Measurements from ENCODE around the gene ADAM12.

The ADAM12 gene

GRCh38 chr10:126288547-126289493 lies 99.5 kb downstream of the ADAM12 start:
- no peaks in the 10 kb centered on the region for H4K20me1 ChIP-seq (ENCODE audit: insufficient read depth, low read length)
- H3F3A ChIP-seq (ENCODE audit: insufficient read depth, low read length), result no peaks in the 10 kb centered on the region
- TF ChIP-seq CTCF (IDR thresholded peaks at IDR 0.05; ENCODE audit: low read length) (no peak), EZH2 (optimal IDR thresholded peaks at IDR 0.05; ENCODE audit: low read depth, low read length) (no peak), EZH2phosphoT487 (IDR thresholded peaks at IDR 0.05; ENCODE audit: low read length) (no peak)
- H3K9me2 ChIP-seq (replicated peaks; ENCODE audit: insufficient read depth, low read length), result no peaks in the 10 kb centered on the region
- H3K9me3 ChIP-seq (replicated peaks; ENCODE audit: insufficient read depth, low read length), result no peaks in the 10 kb centered on the region
- H3K36me3 ChIP-seq (replicated peaks; ENCODE audit: insufficient read depth, low read length), result no peaks in the 10 kb centered on the region
- no peaks in the 10 kb centered on the region for H3K4me1 ChIP-seq (ENCODE audit: low read length)
- no peaks in the 10 kb centered on the region for H3K27me3 ChIP-seq (replicated peaks; ENCODE audit: insufficient read depth, low read length)
- H3K79me2 ChIP-seq (ENCODE audit: low read length), result no peaks in the 10 kb centered on the region
- no peak overlapping the region for H3K4me2 ChIP-seq (ENCODE audit: low read depth, low read length)
- no peak overlapping the region for H2AFZ ChIP-seq (ENCODE audit: low read length)
- no peak overlapping the region for H3K27ac ChIP-seq (ENCODE audit: low read length)
- no peak overlapping the region for H3K4me3 ChIP-seq (ENCODE audit: low read length)
- no peak overlapping the region for H3K9ac ChIP-seq (ENCODE audit: low read length)
- no peak for DNase-seq

GRCh38 chr10:126286256-126286780 lies 102.0 kb downstream of the ADAM12 start:
- no peak overlapping the region for H3K9ac ChIP-seq (ENCODE audit: low read length)
- TF ChIP-seq EZH2 (optimal IDR thresholded peaks at IDR 0.05; ENCODE audit: low read depth, low read length), result no peak
- no peak for TF ChIP-seq EZH2phosphoT487 (IDR thresholded peaks at IDR 0.05; ENCODE audit: low read length)
- TF ChIP-seq CTCF (IDR thresholded peaks at IDR 0.05; ENCODE audit: low read length), result no peak
- H3K4me2 ChIP-seq (ENCODE audit: low read depth, low read length), result no peak overlapping the region
- H2AFZ ChIP-seq (ENCODE audit: low read length), result no peak overlapping the region
- no peaks in the 10 kb centered on the region for H3K9me2 ChIP-seq (replicated peaks; ENCODE audit: insufficient read depth, low read length)
- no peak for DNase-seq
- no peaks in the 10 kb centered on the region for H3K79me2 ChIP-seq (ENCODE audit: low read length)
- no peaks in the 10 kb centered on the region for H3K4me1 ChIP-seq (ENCODE audit: low read length)
- no peaks in the 10 kb centered on the region for H4K20me1 ChIP-seq (ENCODE audit: insufficient read depth, low read length)
- no peak overlapping the region for H3K4me3 ChIP-seq (ENCODE audit: low read length)
- H3K27me3 ChIP-seq (replicated peaks; ENCODE audit: insufficient read depth, low read length), result no peaks in the 10 kb centered on the region
- no peaks in the 10 kb centered on the region for H3K36me3 ChIP-seq (replicated peaks; ENCODE audit: insufficient read depth, low read length)
- no peaks in the 10 kb centered on the region for H3F3A ChIP-seq (ENCODE audit: insufficient read depth, low read length)
- H3K27ac ChIP-seq (ENCODE audit: low read length), result no peak overlapping the region
- H3K9me3 ChIP-seq (replicated peaks; ENCODE audit: insufficient read depth, low read length), result no peaks in the 10 kb centered on the region

GRCh38 chr10:126283307-126283706 lies 105.0 kb downstream of the ADAM12 start:
- no peaks in the 10 kb centered on the region for H3K36me3 ChIP-seq (replicated peaks; ENCODE audit: insufficient read depth, low read length)
- no peaks in the 10 kb centered on the region for H3K9me2 ChIP-seq (replicated peaks; ENCODE audit: insufficient read depth, low read length)
- no peak overlapping the region for H2AFZ ChIP-seq (ENCODE audit: low read length)
- no peaks in the 10 kb centered on the region for H3K4me1 ChIP-seq (ENCODE audit: low read length)
- no peak overlapping the region for H3K4me3 ChIP-seq (ENCODE audit: low read length)
- no peaks in the 10 kb centered on the region for H4K20me1 ChIP-seq (ENCODE audit: insufficient read depth, low read length)
- H3K27me3 ChIP-seq (replicated peaks; ENCODE audit: insufficient read depth, low read length), result no peaks in the 10 kb centered on the region
- no peak overlapping the region for H3K27ac ChIP-seq (ENCODE audit: low read length)
- no peak overlapping the region for H3K9ac ChIP-seq (ENCODE audit: low read length)
- TF ChIP-seq CTCF (IDR thresholded peaks at IDR 0.05; ENCODE audit: low read length) (no peak), EZH2phosphoT487 (IDR thresholded peaks at IDR 0.05; ENCODE audit: low read length) (no peak), EZH2 (optimal IDR thresholded peaks at IDR 0.05; ENCODE audit: low read depth, low read length) (no peak)
- H3K9me3 ChIP-seq (replicated peaks; ENCODE audit: insufficient read depth, low read length), result no peaks in the 10 kb centered on the region
- H3F3A ChIP-seq (ENCODE audit: insufficient read depth, low read length), result no peaks in the 10 kb centered on the region
- H3K4me2 ChIP-seq (ENCODE audit: low read depth, low read length), result no peak overlapping the region
- DNase-seq, result no peak
- H3K79me2 ChIP-seq (ENCODE audit: low read length), result no peaks in the 10 kb centered on the region
